ENCODE data around the gene FOXP1.

FOXP1 gene

DNA sequence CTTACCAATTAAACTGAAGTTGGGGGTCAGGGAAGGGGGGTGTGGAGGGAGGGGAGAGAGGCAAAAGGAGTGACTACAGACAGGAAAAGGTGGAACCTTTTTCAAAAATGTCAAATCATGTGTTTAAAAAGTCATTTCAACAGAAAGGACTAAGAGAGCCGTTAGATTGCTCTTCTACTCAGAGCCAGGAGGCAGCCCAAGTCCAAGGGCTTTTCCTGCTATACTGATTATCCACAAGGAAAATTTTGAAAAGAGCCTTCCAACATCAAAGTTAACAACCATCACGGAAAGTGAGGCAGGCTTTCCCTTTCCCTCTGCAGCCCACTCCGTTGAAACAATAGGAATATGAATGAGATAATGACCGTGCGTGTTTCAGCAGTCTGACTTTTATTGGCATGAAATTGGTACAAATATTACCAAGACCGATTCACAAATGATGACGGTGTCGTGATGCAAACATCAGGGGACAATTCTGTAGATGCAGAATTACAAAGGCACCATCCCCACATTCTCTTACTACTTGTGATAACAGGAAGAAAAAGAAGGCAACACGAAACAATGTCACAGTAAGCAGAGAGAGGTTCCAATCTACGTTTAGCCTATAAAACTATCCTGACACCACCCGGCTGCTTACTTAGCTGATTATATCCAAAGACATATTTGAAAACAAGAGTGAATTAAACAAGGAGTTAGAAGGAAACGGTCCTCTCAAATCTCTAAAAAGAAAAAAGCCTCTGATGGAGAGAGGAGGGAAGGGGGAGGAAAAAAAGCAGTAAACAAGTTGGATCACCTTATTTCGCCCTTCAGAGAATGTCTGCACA is 453.7 kb downstream of the FOXP1 start:
- Histone ChIP-seq H4K91ac (ENCODE audit: low read depth, low read length) (no peak overlapping the region), H3K4me1 (ENCODE audit: control insufficient read depth in 1 of 2, insufficient read depth in 2 of 2, low read length in 2 of 2) (peaks cover 3 to 8% of the 10 kb centered on the region in 2 experiments), H2BK120ac (ENCODE audit: insufficient read depth, low read length, poor library complexity) (no peak overlapping the region), H3K79me1 (ENCODE audit: low read length) (no peaks in the 10 kb centered on the region), H3K4me3 (ENCODE audit: low read depth, low read length) (no peak overlapping the region), H4K12ac (ENCODE audit: low read depth, low read length) (no peak overlapping the region), H2BK12ac (ENCODE audit: low read length) (no peak overlapping the region), H3K9ac (ENCODE audit: low read length) (no peak overlapping the region), H3K18ac (ENCODE audit: low read length) (no peak overlapping the region), H3K23ac (ENCODE audit: low read length) (no peak overlapping the region), H2BK5ac (ENCODE audit: low read depth, low read length, poor library complexity) (no peak overlapping the region), H3K9me3 (ENCODE audit: insufficient read depth, low read depth, low read length) (no peaks in the 10 kb centered on the region), H2AFZ (ENCODE audit: insufficient read depth, low read length, poor library complexity) (no peak overlapping the region), H3K14ac (ENCODE audit: low read length) (no peak overlapping the region), H3K36me3 (ENCODE audit: control insufficient read depth in 1 of 2, insufficient read depth in 2 of 2, low read length in 2 of 2) (no peaks in the 10 kb centered on the region), H2AK5ac (ENCODE audit: low read length) (no peak overlapping the region), H3K4ac (ENCODE audit: low read depth, low read length) (no peak overlapping the region), H3K27me3 (ENCODE audit: insufficient read depth, low read length) (no peaks in the 10 kb centered on the region), H4K8ac (ENCODE audit: low read depth, low read length) (no peak overlapping the region), H3K4me2 (ENCODE audit: low read length) (peak overlapping the region; percentile 52), H3K27ac (ENCODE audit: low read depth, low read length) (peak overlapping the region; percentile 18), H3K79me2 (ENCODE audit: control insufficient read depth, insufficient read depth, low read length, poor library complexity) (no peaks in the 10 kb centered on the region)
- DNase-seq, result no peak
- no CpG with 5 or more reads among the region's 13 CpGs for WGBS (ENCODE audit: extremely low coverage, insufficient coverage, insufficient read length)

DNA sequence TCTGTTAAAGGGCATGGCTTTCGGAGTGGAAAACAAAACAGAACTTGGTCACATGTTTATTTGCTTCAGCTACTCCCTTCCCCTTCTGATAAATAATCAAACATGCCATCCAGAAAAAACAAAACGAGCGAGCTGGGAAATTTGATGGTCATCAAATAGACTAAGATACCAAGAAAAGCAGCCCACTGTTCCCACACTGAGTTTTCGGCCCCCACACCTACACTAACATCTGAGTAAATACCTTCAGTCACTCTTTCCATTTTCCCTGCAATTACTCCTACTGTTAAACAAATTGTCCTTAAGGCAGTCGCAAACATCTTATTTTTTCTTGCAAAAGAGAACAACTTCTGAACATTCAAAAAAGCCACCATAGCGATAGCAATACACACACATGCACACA is 454.6 kb downstream of the FOXP1 start:
- Histone ChIP-seq H3K4me2 (ENCODE audit: low read length) (no peak overlapping the region), H4K91ac (ENCODE audit: low read depth, low read length) (no peak overlapping the region), H3K4me3 (ENCODE audit: low read depth, low read length) (no peak overlapping the region), H3K14ac (ENCODE audit: low read length) (no peak overlapping the region), H3K79me1 (ENCODE audit: low read length) (no peaks in the 10 kb centered on the region), H3K4ac (ENCODE audit: low read depth, low read length) (no peak overlapping the region), H2AK5ac (ENCODE audit: low read length) (no peak overlapping the region), H3K18ac (ENCODE audit: low read length) (no peak overlapping the region), H3K27me3 (ENCODE audit: insufficient read depth, low read length) (no peaks in the 10 kb centered on the region), H2AFZ (ENCODE audit: insufficient read depth, low read length, poor library complexity) (no peak overlapping the region), H3K79me2 (ENCODE audit: control insufficient read depth, insufficient read depth, low read length, poor library complexity) (no peaks in the 10 kb centered on the region), H2BK120ac (ENCODE audit: insufficient read depth, low read length, poor library complexity) (no peak overlapping the region), H4K12ac (ENCODE audit: low read depth, low read length) (no peak overlapping the region), H3K9me3 (ENCODE audit: insufficient read depth, low read depth, low read length) (no peaks in the 10 kb centered on the region), H3K27ac (ENCODE audit: low read depth, low read length) (no peak overlapping the region), H2BK12ac (ENCODE audit: low read length) (no peak overlapping the region), H3K23ac (ENCODE audit: low read length) (no peak overlapping the region), H3K36me3 (ENCODE audit: control insufficient read depth in 1 of 2, insufficient read depth in 2 of 2, low read length in 2 of 2) (no peaks in the 10 kb centered on the region), H3K9ac (ENCODE audit: low read length) (no peak overlapping the region), H2BK5ac (ENCODE audit: low read depth, low read length, poor library complexity) (no peak overlapping the region), H3K4me1 (ENCODE audit: control insufficient read depth in 1 of 2, insufficient read depth in 2 of 2, low read length in 2 of 2) (peaks cover 3 to 8% of the 10 kb centered on the region in 2 experiments), H4K8ac (ENCODE audit: low read depth, low read length) (no peak overlapping the region)
- WGBS (ENCODE audit: extremely low coverage, insufficient coverage, insufficient read length), result no CpG with 5 or more reads among the region's 6 CpGs
- DNase-seq, result no peak

DNA sequence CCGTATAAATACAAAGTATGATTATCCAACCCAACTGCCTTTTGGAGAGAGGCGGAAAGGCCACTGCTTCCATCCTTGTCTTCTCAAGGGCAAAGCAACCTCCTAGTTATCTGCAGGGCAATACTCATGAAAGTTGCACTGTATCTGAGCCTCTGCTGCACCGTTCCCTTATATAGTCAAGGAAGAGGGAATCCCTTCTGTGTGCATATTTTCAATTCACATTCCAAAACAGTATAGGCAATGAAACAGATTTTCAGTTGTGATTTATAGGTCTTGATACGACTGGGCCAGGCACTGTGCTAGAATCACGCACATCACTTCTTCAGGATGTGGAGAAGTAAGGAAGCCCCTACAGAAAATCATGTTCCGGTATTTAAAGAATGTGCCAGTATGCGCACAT is 455.7 kb downstream of the FOXP1 start:
- no CpG with 5 or more reads among the region's 7 CpGs for WGBS (ENCODE audit: extremely low coverage, insufficient coverage, insufficient read length)
- no peak overlapping the region for H4K12ac ChIP-seq (ENCODE audit: low read depth, low read length)
- H3K27me3 ChIP-seq (ENCODE audit: insufficient read depth, low read length), result no peaks in the 10 kb centered on the region
- H2BK120ac ChIP-seq (ENCODE audit: insufficient read depth, low read length, poor library complexity), result no peak overlapping the region
- H2AFZ ChIP-seq (ENCODE audit: insufficient read depth, low read length, poor library complexity), result no peak overlapping the region
- H3K18ac ChIP-seq (ENCODE audit: low read length), result no peak overlapping the region
- no peak overlapping the region for H2BK12ac ChIP-seq (ENCODE audit: low read length)
- no peaks in the 10 kb centered on the region for H3K36me3 ChIP-seq (ENCODE audit: control insufficient read depth in 1 of 2, insufficient read depth in 2 of 2, low read length in 2 of 2)
- no peak overlapping the region for H3K4me3 ChIP-seq (ENCODE audit: low read depth, low read length)
- H3K79me1 ChIP-seq (ENCODE audit: low read length), result no peaks in the 10 kb centered on the region
- H3K23ac ChIP-seq (ENCODE audit: low read length), result no peak overlapping the region
- no peaks in the 10 kb centered on the region for H3K9me3 ChIP-seq (ENCODE audit: insufficient read depth, low read depth, low read length)
- DNase-seq, result no peak
- H3K9ac ChIP-seq (ENCODE audit: low read length), result no peak overlapping the region
- H3K4me2 ChIP-seq (ENCODE audit: low read length), result no peak overlapping the region
- no peak overlapping the region for H4K8ac ChIP-seq (ENCODE audit: low read depth, low read length)
- H3K14ac ChIP-seq (ENCODE audit: low read length), result no peak overlapping the region
- no peak overlapping the region for H3K4ac ChIP-seq (ENCODE audit: low read depth, low read length)
- peaks cover 3 to 6% of the 10 kb centered on the region in 2 experiments for H3K4me1 ChIP-seq (ENCODE audit: control insufficient read depth in 1 of 2, insufficient read depth in 2 of 2, low read length in 2 of 2)
- H2BK5ac ChIP-seq (ENCODE audit: low read depth, low read length, poor library complexity), result no peak overlapping the region
- no peak overlapping the region for H4K91ac ChIP-seq (ENCODE audit: low read depth, low read length)
- H3K79me2 ChIP-seq (ENCODE audit: control insufficient read depth, insufficient read depth, low read length, poor library complexity), result no peaks in the 10 kb centered on the region
- H3K27ac ChIP-seq (ENCODE audit: low read depth, low read length), result no peak overlapping the region
- H2AK5ac ChIP-seq (ENCODE audit: low read length), result no peak overlapping the region

DNA sequence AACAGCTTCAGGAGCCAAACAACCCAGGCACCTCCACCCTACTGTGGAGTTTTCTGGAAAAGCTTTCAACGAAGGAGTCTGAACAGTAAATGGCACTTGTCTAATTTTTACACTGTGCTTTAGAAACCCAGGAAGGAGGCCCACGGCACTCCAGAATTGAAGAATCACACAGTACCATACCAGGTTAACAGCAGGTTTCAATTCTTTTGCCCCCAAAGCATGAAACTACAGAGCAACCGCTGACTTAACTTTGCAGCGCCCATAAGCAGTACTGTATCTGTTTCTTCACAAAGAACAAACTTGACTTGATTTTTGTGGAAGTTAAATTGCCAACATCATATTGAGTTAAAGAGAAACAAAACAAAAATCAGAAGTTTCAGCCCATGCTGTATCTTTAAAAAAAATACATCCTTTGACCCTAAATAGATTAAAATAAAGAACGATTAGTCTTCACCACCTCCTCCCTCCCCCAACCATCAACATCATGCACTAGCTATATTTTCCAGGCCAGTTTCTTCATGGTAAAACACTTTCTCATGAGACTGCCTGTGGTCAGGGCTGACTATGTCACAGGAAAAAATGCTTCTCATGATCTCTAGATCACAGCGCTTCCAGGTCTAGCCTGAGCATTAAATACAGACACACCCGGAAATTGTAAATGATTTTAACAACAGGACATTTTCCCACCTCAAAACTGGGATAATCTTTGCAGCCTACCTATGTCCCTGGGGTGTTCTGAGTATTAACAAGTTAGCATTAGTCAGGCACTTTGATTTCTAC is 456.3 kb downstream of the FOXP1 start:
- H3K4me1 ChIP-seq (ENCODE audit: control insufficient read depth in 1 of 2, insufficient read depth in 2 of 2, low read length in 2 of 2), result peaks cover 3 to 6% of the 10 kb centered on the region in 2 experiments
- H4K8ac ChIP-seq (ENCODE audit: low read depth, low read length), result no peak overlapping the region
- no peak overlapping the region for H3K27ac ChIP-seq (ENCODE audit: low read depth, low read length)
- H3K4ac ChIP-seq (ENCODE audit: low read depth, low read length), result no peak overlapping the region
- H2BK120ac ChIP-seq (ENCODE audit: insufficient read depth, low read length, poor library complexity), result no peak overlapping the region
- H3K4me3 ChIP-seq (ENCODE audit: low read depth, low read length), result no peak overlapping the region
- H3K79me1 ChIP-seq (ENCODE audit: low read length), result no peaks in the 10 kb centered on the region
- H3K27me3 ChIP-seq (ENCODE audit: insufficient read depth, low read length), result no peaks in the 10 kb centered on the region
- H3K79me2 ChIP-seq (ENCODE audit: control insufficient read depth, insufficient read depth, low read length, poor library complexity), result no peaks in the 10 kb centered on the region
- H2BK5ac ChIP-seq (ENCODE audit: low read depth, low read length, poor library complexity), result no peak overlapping the region
- no peak overlapping the region for H4K91ac ChIP-seq (ENCODE audit: low read depth, low read length)
- H3K18ac ChIP-seq (ENCODE audit: low read length), result no peak overlapping the region
- no peak overlapping the region for H3K23ac ChIP-seq (ENCODE audit: low read length)
- no peak overlapping the region for H2BK12ac ChIP-seq (ENCODE audit: low read length)
- no peak overlapping the region for H4K12ac ChIP-seq (ENCODE audit: low read depth, low read length)
- H3K36me3 ChIP-seq (ENCODE audit: control insufficient read depth in 1 of 2, insufficient read depth in 2 of 2, low read length in 2 of 2), result no peaks in the 10 kb centered on the region
- no peak overlapping the region for H2AFZ ChIP-seq (ENCODE audit: insufficient read depth, low read length, poor library complexity)
- no peak for DNase-seq
- no peak overlapping the region for H3K14ac ChIP-seq (ENCODE audit: low read length)
- no peak overlapping the region for H3K4me2 ChIP-seq (ENCODE audit: low read length)
- no CpG with 5 or more reads among the region's 7 CpGs for WGBS (ENCODE audit: extremely low coverage, insufficient coverage, insufficient read length)
- H2AK5ac ChIP-seq (ENCODE audit: low read length), result no peak overlapping the region
- H3K9me3 ChIP-seq (ENCODE audit: insufficient read depth, low read depth, low read length), result no peaks in the 10 kb centered on the region
- H3K9ac ChIP-seq (ENCODE audit: low read length), result no peak overlapping the region

Data from trophoblast cell (in vitro differentiated cells and primary cell).